Sigmoid colon (tissue), 7 donors: ENCODE measurements around the gene NCR2. TPM values are rescaled to one million over a fixed set of nuclear protein-coding genes. Genes with fewer than 3 reads are reported as not detected.

Source experiments
- DNase-seq: peaks from one replicate; pipeline ENCODE4 v3.0.0-alpha.2; 2019
- H3K27ac ChIP-seq, 4 donors: fragments of 200-600 bp; sonication (generic); one replicate each; pipeline ENCODE4 v1.5.1; 2016 to 2019; ENCODE audit warnings: mild to moderate bottlenecking in 1 of 4
- H3K27me3 ChIP-seq, 3 donors: fragments of 200-600 bp; sonication (generic); one replicate each; pipeline ENCODE4 v1.5.1; 2019; ENCODE audit warnings: mild to moderate bottlenecking in 1 of 3
- H3K36me3 ChIP-seq, 4 donors: fragments of 200-600 bp; sonication (generic); one replicate each; pipeline ENCODE4 v1.5.1; 2016 to 2019
- H3K4me1 ChIP-seq, 4 donors: fragments of 200-600 bp; sonication (generic); one replicate each; pipeline ENCODE4 v1.5.1; 2017 to 2019
- H3K4me3 ChIP-seq, 4 donors: fragments of 200-600 bp; sonication (generic); one replicate each; pipeline ENCODE4 v1.5.1; 2017 to 2019; ENCODE audit warnings: mild to moderate bottlenecking in 2 of 4, moderate library complexity in 1 of 4
- H3K9me3 ChIP-seq, 4 donors: fragments of 200-600 bp in 3 of 4; sonication (generic) in 3 of 4; one replicate each; pipeline versions ENCODE4 v1.5.1 to v1.6.1; 2013 to 2019
- EP300 ChIP-seq, 4 donors: sonication (generic); formaldehyde crosslinking; IDR thresholded peaks; one replicate each; pipeline ENCODE4 v1.6.1; 2017; ENCODE audit warnings: antibody characterized with exemption in 4 of 4
- POLR2A ChIP-seq, 2 donors: fragments of 450-650 bp; IDR thresholded peaks; one replicate each; pipeline ENCODE4 v1.6.1; 2016; ENCODE audit warnings: antibody characterized with exemption in 2 of 2, mild to moderate bottlenecking in 2 of 2, moderate library complexity in 2 of 2
- POLR2AphosphoS5 ChIP-seq, 4 donors: sonication (generic); formaldehyde crosslinking; IDR thresholded peaks; one replicate each; pipeline ENCODE4 v1.6.1; 2017; ENCODE audit warnings: antibody characterized with exemption in 4 of 4
- WGBS, 2 donors: extraction: QIAGEN DNeasy Blood & Tissue Kit; methylation state at CpG; one replicate each; pipeline ENCODE4 v1.1.7; 2013; 5-methylcytosine and 5-hydroxymethylcytosine counted together
- intact Hi-C: fragments of 100-400 bp; cut with DNase I; formaldehyde crosslinking; loops from one replicate; pipeline ENCODE4 v1.15.1; 2023
- polyA plus RNA-seq, 3 donors: library from polyadenylated mRNA; stranded (reverse); fragments of 200-250 nt; gene quantifications; one replicate each; pipeline ENCODE4 v1.2.3, GENCODE V29; 2013
- total RNA-seq, 4 donors: library from RNA; depleted of rRNA; stranded (reverse); fragments of >200 nt; gene quantifications; one replicate each; pipeline ENCODE4 v1.1.0, GENCODE V29; 2016
- TF ChIP-seq, protein P1 (sequence below), 4 experiments: fragments of 450-650 bp in 3 of 4; fragments of 200-600 bp in 1 of 4; IDR thresholded peaks; one replicate each; pipeline ENCODE4 v1.5.1; 2016 to 2019; ENCODE audit warnings: antibody characterized with exemption in 4 of 4, mild to moderate bottlenecking in 3 of 4, moderate library complexity in 2 of 4
- donor health status: healthy with polysubstance abuse.
- donor health status: Bipolar disorder and iron deficiency.
- donor health status: healthy.

Gene NCR2
- total and polyA plus RNA-seq, 7 donors: 0.20 TPM; not detected in 6

DNA sequence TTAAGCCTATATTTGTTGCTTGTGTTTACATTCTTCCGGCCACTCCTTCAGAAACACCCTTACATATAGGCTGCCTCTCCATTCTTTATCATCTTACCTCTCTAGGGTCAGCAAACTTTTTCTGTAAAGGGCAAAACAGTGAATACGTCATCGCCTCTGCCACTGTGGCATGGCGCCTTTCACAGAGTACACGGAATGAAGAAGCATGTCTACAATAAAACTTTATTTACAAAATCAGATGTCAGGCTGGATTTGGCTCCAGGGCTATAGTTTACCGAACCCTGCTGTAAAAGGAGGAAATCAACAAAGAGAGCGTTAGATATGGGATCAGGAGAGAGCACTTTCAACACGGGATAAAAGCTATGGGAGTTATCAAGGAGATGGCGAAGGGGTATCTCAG lies 9.3 kb upstream of the NCR2 start:
- WGBS, 2 donors: 32 to 65% methylated on average over 9 of the region's 9 CpGs
- H3K4me3 ChIP-seq: no peak overlapping the region
- no peak overlapping the region for H3K27ac ChIP-seq
- TF ChIP-seq, protein P1, sequence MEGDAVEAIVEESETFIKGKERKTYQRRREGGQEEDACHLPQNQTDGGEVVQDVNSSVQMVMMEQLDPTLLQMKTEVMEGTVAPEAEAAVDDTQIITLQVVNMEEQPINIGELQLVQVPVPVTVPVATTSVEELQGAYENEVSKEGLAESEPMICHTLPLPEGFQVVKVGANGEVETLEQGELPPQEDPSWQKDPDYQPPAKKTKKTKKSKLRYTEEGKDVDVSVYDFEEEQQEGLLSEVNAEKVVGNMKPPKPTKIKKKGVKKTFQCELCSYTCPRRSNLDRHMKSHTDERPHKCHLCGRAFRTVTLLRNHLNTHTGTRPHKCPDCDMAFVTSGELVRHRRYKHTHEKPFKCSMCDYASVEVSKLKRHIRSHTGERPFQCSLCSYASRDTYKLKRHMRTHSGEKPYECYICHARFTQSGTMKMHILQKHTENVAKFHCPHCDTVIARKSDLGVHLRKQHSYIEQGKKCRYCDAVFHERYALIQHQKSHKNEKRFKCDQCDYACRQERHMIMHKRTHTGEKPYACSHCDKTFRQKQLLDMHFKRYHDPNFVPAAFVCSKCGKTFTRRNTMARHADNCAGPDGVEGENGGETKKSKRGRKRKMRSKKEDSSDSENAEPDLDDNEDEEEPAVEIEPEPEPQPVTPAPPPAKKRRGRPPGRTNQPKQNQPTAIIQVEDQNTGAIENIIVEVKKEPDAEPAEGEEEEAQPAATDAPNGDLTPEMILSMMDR (IDR thresholded peaks at IDR 0.05): no peak
- no peak for TF ChIP-seq POLR2AphosphoS5 (IDR thresholded peaks at IDR 0.05)
- no peak for TF ChIP-seq EP300 (IDR thresholded peaks at IDR 0.05)
- no peak for TF ChIP-seq POLR2A (IDR thresholded peaks at IDR 0.05)
- no peaks in the 10 kb centered on the region for H3K9me3 ChIP-seq
- H3K27me3 ChIP-seq: peaks cover 0 to 34% (median 0%) of the 10 kb centered on the region in 3 donors
- intact Hi-C loops: no loop called here
- DNase-seq: no peak
- H3K4me1 ChIP-seq: no peaks in the 10 kb centered on the region
- no peaks in the 10 kb centered on the region for H3K36me3 ChIP-seq

DNA sequence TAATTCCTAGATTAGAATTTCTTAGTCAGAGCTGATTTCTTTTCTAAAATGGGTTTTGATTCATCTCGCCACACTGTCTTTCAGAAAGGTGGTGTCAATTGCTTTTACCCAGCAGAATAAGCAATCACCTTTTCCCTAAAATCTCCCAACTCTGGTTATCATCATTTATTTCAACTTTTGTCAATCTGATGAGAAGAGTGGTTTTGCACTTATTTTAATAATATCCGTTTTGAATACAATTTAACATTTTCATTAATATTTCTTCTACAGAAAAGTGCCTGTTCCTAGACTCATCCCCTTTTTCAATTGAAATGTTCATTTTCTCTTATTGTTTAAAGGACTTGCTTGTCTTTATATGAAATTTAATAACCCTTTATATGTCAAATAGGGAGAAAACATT lies 8.2 kb upstream of the NCR2 start:
- Histone ChIP-seq H3K36me3 (no peaks in the 10 kb centered on the region), H3K27ac (no peak overlapping the region), H3K9me3 (no peaks in the 10 kb centered on the region), H3K4me1 (no peaks in the 10 kb centered on the region), H3K4me3 (no peak overlapping the region), H3K27me3 (peaks cover 0 to 34% (median 0%) of the 10 kb centered on the region in 3 donors)
- intact Hi-C loops: no loop called here
- DNase-seq: no peak
- TF ChIP-seq POLR2A (IDR thresholded peaks at IDR 0.05): no peak
- no peak for TF ChIP-seq EP300 (IDR thresholded peaks at IDR 0.05)
- TF ChIP-seq, protein P1 (IDR thresholded peaks at IDR 0.05): no peak
- no peak for TF ChIP-seq POLR2AphosphoS5 (IDR thresholded peaks at IDR 0.05)
- WGBS, 2 donors: 86 to 89% methylated on average over 2 of the region's 2 CpGs

DNA sequence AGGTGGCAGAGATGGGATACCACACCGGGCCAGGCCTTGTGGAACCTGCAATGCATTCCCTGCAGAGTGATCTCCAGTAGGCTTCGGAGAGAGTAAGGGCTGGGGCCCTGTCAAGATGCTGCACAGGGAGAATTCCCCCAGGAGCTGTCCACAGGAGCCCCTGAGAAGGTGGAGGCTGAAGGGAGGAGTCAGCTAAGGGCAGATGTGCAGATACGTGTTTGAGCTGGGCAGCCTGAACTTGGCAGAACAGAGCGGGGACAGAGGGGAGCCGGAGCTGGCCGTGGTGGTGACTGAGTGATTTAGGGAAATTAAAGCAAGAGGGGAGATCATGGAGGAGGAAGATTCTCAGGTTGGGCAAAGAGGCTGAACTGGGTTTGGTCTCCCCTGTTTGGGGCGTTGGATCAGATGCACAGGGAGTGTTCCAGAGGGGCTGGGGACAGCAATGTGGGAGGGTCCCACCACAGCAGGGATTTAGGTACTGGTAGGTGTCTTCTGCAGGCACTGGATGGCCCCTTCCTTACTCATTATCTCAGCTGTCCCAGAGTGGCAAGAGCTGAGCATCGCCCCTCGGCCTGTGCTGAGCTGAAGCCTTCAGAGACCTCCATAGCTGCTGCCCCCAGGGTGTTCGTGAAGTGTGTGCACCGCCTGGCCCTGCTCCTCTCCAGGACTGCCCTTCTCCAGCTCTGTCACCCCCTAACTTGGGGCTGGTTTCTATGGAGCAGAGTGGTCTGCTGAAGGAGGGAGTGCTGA lies 3.8 kb upstream of the NCR2 start:
- Histone ChIP-seq H3K9me3 (no peaks in the 10 kb centered on the region), H3K4me3 (no peak overlapping the region), H3K27ac (no peak overlapping the region), H3K36me3 (no peaks in the 10 kb centered on the region), H3K27me3 (peaks cover 0 to 21% (median 0%) of the 10 kb centered on the region in 3 donors), H3K4me1 (peaks cover 0 to 6% (median 0%) of the 10 kb centered on the region in 4 donors)
- intact Hi-C loops: no loop called here
- DNase-seq: no peak
- WGBS, 2 donors: 93 to 95% methylated on average over 11 of the region's 11 CpGs
- TF ChIP-seq, protein P1 (IDR thresholded peaks at IDR 0.05): no peak
- TF ChIP-seq POLR2A (IDR thresholded peaks at IDR 0.05): no peak
- TF ChIP-seq POLR2AphosphoS5 (IDR thresholded peaks at IDR 0.05): no peak
- no peak for TF ChIP-seq EP300 (IDR thresholded peaks at IDR 0.05)

DNA sequence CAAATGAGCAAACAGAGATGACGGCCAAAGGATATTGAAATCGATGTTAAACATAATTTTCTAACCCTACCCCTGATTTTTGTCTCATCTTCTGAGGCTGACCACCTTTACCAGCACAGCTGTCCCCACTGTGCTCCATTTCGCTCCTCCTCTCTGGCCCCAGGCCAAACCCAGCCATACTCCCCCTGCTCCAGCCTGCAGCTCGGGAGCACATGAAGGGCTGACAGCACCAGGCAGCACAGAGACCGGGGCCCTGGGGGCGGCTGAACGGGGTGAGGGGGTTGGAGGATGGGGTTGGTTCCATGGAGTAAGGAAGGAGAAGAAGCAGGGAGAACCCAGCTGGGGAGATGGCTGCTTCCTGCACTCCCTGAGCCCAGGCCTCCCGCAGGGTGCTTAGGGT lies 3.2 kb upstream of the NCR2 start:
- no peak for DNase-seq
- Histone ChIP-seq H3K9me3 (no peaks in the 10 kb centered on the region), H3K36me3 (no peaks in the 10 kb centered on the region), H3K4me3 (no peak overlapping the region), H3K27ac (no peak overlapping the region), H3K27me3 (peaks cover 0 to 15% (median 0%) of the 10 kb centered on the region in 3 donors), H3K4me1 (peaks cover 0 to 6% (median 0%) of the 10 kb centered on the region in 4 donors)
- intact Hi-C loops: no loop called here
- TF ChIP-seq POLR2A (IDR thresholded peaks at IDR 0.05): no peak
- TF ChIP-seq EP300 (IDR thresholded peaks at IDR 0.05): no peak
- TF ChIP-seq, protein P1 (IDR thresholded peaks at IDR 0.05): no peak
- TF ChIP-seq POLR2AphosphoS5 (IDR thresholded peaks at IDR 0.05): no peak
- 73 to 79% methylated on average over 8 of the region's 8 CpGs for WGBS, 2 donors
